ENCODE data around the gene TMSB15A. TPM values are rescaled to one million over a fixed set of nuclear protein-coding genes. Genes with fewer than 3 reads are reported as not detected.

TMSB15A gene
- total RNA-seq (2021; fragmentation: NEBNext Ultra II Directional; extraction: Animal tissue kit (Norgen Biotek cat#: 25700)) = 84.1 and 87.6 TPM in 2 replicates
- 80.4 and 189 TPM in 2 replicates for polyA plus RNA-seq (2011; rRNA removed)
- 148 TPM for polyA plus RNA-seq (2011; cell fraction: cytosol; rRNA removed)
- 13.7 TPM for polyA plus RNA-seq (2011; cell fraction: nucleus; rRNA removed)
- polyA plus RNA-seq (2012, experiment 1 of 2) = 76.6 to 127 TPM (median 90.9 TPM) in 4 replicates
- 236 TPM for polyA plus RNA-seq (2012, experiment 2 of 2)
- 126 TPM for polyA plus RNA-seq (2013, experiment 1 of 2)
- 133 TPM for polyA plus RNA-seq (2013, experiment 2 of 2)
- 17.5 and 22.1 TPM in 2 replicates for polyA minus RNA-seq (2011; rRNA and poly(A)+ RNA removed)
- 12.3 TPM for polyA minus RNA-seq (2011; cell fraction: cytosol; rRNA and poly(A)+ RNA removed)
- polyA minus RNA-seq (2011; cell fraction: nucleus; rRNA and poly(A)+ RNA removed) = 8.4 TPM
- long read RNA-seq, experiment 1, transcript TMSB15A-201 (3 exons, 685 nt) = major isoform, 81 of 104 reads
- long read RNA-seq, experiment 1, partial matches to known transcripts = 22 of 104 reads
- long read RNA-seq, experiment 1, other reads (novel, unspliced or antisense) = 1 of 104 reads
- long read RNA-seq, experiment 2, partial matches to known transcripts = 0 of 3 reads
- long read RNA-seq, experiment 2, other reads (novel, unspliced or antisense) = 1 of 3 reads

DNA sequence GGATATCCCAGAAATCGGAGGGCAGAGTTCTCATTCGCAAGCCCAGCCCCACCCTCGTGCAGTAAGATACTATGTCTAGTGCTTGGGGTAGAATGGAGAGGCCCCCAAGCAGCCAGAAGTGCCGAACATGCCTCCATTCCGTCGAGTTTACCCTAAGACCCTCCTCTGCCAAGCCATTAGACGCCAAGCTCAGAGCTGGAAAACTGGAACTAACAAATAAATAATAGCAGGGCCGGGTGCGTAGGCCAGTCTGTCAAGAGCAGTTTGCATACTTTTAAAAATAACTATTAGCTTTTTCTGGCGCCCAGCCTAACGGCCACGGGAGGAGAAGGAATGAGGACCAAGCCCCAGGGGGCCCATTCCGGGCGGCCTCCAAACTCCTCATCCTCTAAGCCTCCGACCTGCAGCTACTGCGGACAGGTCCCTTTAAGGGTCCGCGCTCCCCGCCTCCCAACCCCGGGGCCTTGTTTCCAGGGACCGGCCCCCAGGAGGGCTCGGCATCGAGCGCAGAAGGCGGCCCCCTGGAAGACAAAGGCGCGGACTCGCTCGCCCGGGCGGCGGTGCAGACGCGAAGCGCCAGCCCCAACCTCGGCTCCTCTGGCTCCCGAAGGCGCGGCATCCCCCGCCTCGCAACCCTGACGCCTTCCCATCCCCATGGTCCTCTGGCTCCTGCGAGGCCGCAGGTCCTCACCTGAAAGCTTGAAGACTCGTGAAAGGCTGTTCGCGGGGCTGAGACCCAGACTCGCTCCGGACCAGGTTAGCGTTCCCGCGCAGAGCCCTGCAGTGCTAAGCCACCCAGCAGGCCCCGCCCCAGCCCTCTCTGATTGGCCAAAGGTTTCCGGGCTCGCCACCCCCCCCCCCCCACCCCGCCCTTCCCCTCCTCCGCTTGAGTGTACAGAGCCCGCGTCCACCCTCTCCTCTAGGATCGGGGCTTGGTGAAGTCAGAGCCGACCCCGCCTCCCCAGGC lies at the start of gene TMSB15A:
TSS of gene TMSB15A (minus strand) at position 765 of the 967 bp plus-strand sequence.
- FAIRE-seq (no peak), DNase-seq (ENCODE audit: low read depth in 1 of 2, low spot score in 2 of 2) (peak in 1 of 2 experiments; percentile 76)
- Histone ChIP-seq H3K4me1 (replicated peaks in 1 of 4; ENCODE audit: control insufficient read depth in 3 of 4, insufficient read depth in 4 of 4, low read length in 3 of 4) (no peaks in the 10 kb centered on the region), H2AK5ac (ENCODE audit: low read depth, low read length) (no peak within 1 kb of the TSS), H2BK20ac (ENCODE audit: low read length) (no peak within 1 kb of the TSS), H3K79me2 (ENCODE audit: control insufficient read depth in 1 of 2, insufficient read depth in 2 of 2, low read length in 2 of 2) (no peaks in the 10 kb centered on the region; a peak in 1 of 4 replicates), H2BK12ac (ENCODE audit: low read depth, low read length) (no peak within 1 kb of the TSS), H4K91ac (replicated peaks; ENCODE audit: insufficient read length, low read length) (no peak within 1 kb of the TSS), H4K5ac (ENCODE audit: insufficient read length, low read depth, low read length) (peak within 1 kb of the TSS; percentile 60), H3K27me3 (replicated peaks in 1 of 4; ENCODE audit: control insufficient read depth in 3 of 4, extremely low read depth in 1 of 4, insufficient read depth in 3 of 4, low read length in 3 of 4) (no peaks in the 10 kb centered on the region), H4K8ac (ENCODE audit: extremely low read depth, insufficient read depth, low read length) (peak within 1 kb of the TSS; percentile 92; the same call in 1 of the 2 replicates), H3K4me3 (ENCODE audit: extremely low read depth in 1 of 4, insufficient read depth in 2 of 4, low read depth in 3 of 4, low read length in 4 of 4) (peak within 1 kb of the TSS; percentile 59 to 78 (median 66)), H2BK5ac (ENCODE audit: low read depth, low read length) (no peak within 1 kb of the TSS), H2BK15ac (ENCODE audit: low read length) (no peak within 1 kb of the TSS), H2AFZ (ENCODE audit: low read length) (peak within 1 kb of the TSS; percentile 92; the same call in 1 of the 2 replicates), H3K56ac (replicated peaks; ENCODE audit: insufficient read length, low read depth, low read length) (no peak within 1 kb of the TSS), H3K23ac (ENCODE audit: insufficient read length) (no peak within 1 kb of the TSS), H3K23me2 (ENCODE audit: low read depth, low read length) (no peaks in the 10 kb centered on the region; the same call in 1 of the 2 replicates), H3K9me3 (ENCODE audit: insufficient read depth in 2 of 2, low read depth in 1 of 2, low read length in 1 of 2) (no peaks in the 10 kb centered on the region), H3K9ac (replicated peaks in 1 of 4; ENCODE audit: extremely low read depth in 1 of 4, low read depth in 3 of 4, low read length in 3 of 4) (peak within 1 kb of the TSS; percentile 72 to 84 (median 82); a peak in 6 of 7 replicates), H3K79me1 (ENCODE audit: low read depth, low read length) (no peaks in the 10 kb centered on the region), H4K20me1 (replicated peaks in 1 of 2; ENCODE audit: control insufficient read depth in 1 of 2, insufficient read depth in 2 of 2, low read length in 2 of 2) (no peaks in the 10 kb centered on the region), H3K27ac (ENCODE audit: low read depth, low read length) (peak within 1 kb of the TSS; percentile 67; the same call in 1 of the 2 replicates), H3K4me2 (ENCODE audit: insufficient read depth in 1 of 2, low read depth in 2 of 2, low read length in 2 of 2) (peak within 1 kb of the TSS; percentile 66 to 85), H3K4ac (replicated peaks; ENCODE audit: insufficient read length, low read depth, low read length) (no peak within 1 kb of the TSS), H3K14ac (ENCODE audit: insufficient read length) (no peak within 1 kb of the TSS), H2BK120ac (replicated peaks; ENCODE audit: low read depth, low read length) (no peak within 1 kb of the TSS), H3K18ac (ENCODE audit: extremely low read depth, low read length) (peak within 1 kb of the TSS; percentile 60; the same call in 1 of the 2 replicates), H3K36me3 (ENCODE audit: control insufficient read depth in 2 of 4, insufficient read depth in 4 of 4, low read length in 3 of 4) (peaks cover 0 to 12% (median 0%) of the 10 kb centered on the region in 4 experiments; a peak in 3 of 8 replicates)
- 6% methylated on average over 10 of the region's 62 CpGs; no CpG with 5 or more reads in 1 of the 2 experiments for WGBS, 2 experiments (ENCODE audit: extremely low coverage in 1 of 2, insufficient coverage in 1 of 2, insufficient read length in 1 of 2, insufficient replicate concordance in 2 of 2, low coverage in 1 of 2, low lambda C conversion rate in 2 of 2, missing lambda C conversion rate in 1 of 2)
- CTCF ChIA-PET (ENCODE audit: partially characterized antibody) = no interaction called here
- POLR2A ChIA-PET (ENCODE audit: partially characterized antibody) = interaction anchor here (0.5 to 0.9 kb wide), 2 partner anchors 21 to 33 kb away, joined by 3 read pairs; no protein-coding TSS in a partner anchor
- no peak for TF ChIP-seq RNF2 (IDR thresholded peaks at IDR 0.05; ENCODE audit: borderline replicate concordance, low read depth, low read length, missing control alignments, poor library complexity, severe bottlenecking)
- no peak for TF ChIP-seq SIX5 (IDR thresholded peaks at IDR 0.05; ENCODE audit: low read depth, low read length)
- TF ChIP-seq, protein P1, sequence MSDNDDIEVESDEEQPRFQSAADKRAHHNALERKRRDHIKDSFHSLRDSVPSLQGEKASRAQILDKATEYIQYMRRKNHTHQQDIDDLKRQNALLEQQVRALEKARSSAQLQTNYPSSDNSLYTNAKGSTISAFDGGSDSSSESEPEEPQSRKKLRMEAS (IDR thresholded peaks at IDR 0.05) = peak; percentile 22; the same call in 1 of the 2 replicates
- TF ChIP-seq, protein P2, sequence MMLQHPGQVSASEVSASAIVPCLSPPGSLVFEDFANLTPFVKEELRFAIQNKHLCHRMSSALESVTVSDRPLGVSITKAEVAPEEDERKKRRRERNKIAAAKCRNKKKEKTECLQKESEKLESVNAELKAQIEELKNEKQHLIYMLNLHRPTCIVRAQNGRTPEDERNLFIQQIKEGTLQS (IDR thresholded peaks at IDR 0.05; ENCODE audit: insufficient read depth, low read depth, low read length) = no peak
- peak; percentile 75 for TF ChIP-seq POLR2AphosphoS5 (IDR thresholded peaks at IDR 0.05; ENCODE audit: low read depth, low read length)
- peak; percentile 48 for TF ChIP-seq KDM4A (IDR thresholded peaks at IDR 0.05; ENCODE audit: low read depth, low read length, severe bottlenecking)

All from H1 (cell line).